ENCODE results near the gene SLC6A19.

Gene SLC6A19

GRCh38 chr5:1211701-1212100 lies 10.3 kb downstream of the SLC6A19 start:
- DNase-seq: no peak

GRCh38 chr5:1212271-1212670 lies 10.9 kb downstream of the SLC6A19 start:
- DNase-seq: no peak

GRCh38 chr5:1212881-1213280 lies 11.5 kb downstream of the SLC6A19 start:
- no peak for DNase-seq

- no peak for DNase-seq
Measured at GRCh38 chr5:1213508-1214162, 12.2 kb downstream of the SLC6A19 start.

GRCh38 chr5:1214163-1214935 lies 13.0 kb downstream of the SLC6A19 start:
- no peak for DNase-seq

GRCh38 chr5:1214936-1215220 lies 13.5 kb downstream of the SLC6A19 start:
- no peak for DNase-seq

GRCh38 chr5:1215320-1216096 lies 14.1 kb downstream of the SLC6A19 start:
- no peak for DNase-seq

GRCh38 chr5:1216211-1216917 lies 15.0 kb downstream of the SLC6A19 start:
- DNase-seq: no peak

- DNase-seq: no peak
Measured at GRCh38 chr5:1216918-1217295, 15.5 kb downstream of the SLC6A19 start.

- DNase-seq: no peak
Measured at GRCh38 chr5:1217596-1218206, 16.3 kb downstream of the SLC6A19 start.

- no peak for DNase-seq
Measured at GRCh38 chr5:1218351-1219080, 17.1 kb downstream of the SLC6A19 start.

GRCh38 chr5:1219098-1219767 lies 17.8 kb downstream of the SLC6A19 start:
- no peak for DNase-seq

GRCh38 chr5:1219768-1220100 lies 18.3 kb downstream of the SLC6A19 start:
- DNase-seq: no peak

- DNase-seq: no peak
Measured at GRCh38 chr5:1220351-1220750, 19.0 kb downstream of the SLC6A19 start.

GRCh38 chr5:1220831-1221230 lies 19.4 kb downstream of the SLC6A19 start:
- DNase-seq: no peak

- no peak for DNase-seq
Measured at GRCh38 chr5:1221721-1222120, 20.3 kb downstream of the SLC6A19 start.

- no peak for DNase-seq
Measured at GRCh38 chr5:1222147-1222546, 20.8 kb downstream of the SLC6A19 start.

GRCh38 chr5:1222621-1223277 lies 21.4 kb downstream of the SLC6A19 start:
- no peak for DNase-seq

- DNase-seq: no peak
Measured at GRCh38 chr5:1223278-1223670, 21.9 kb downstream of the SLC6A19 start.

- no peak for DNase-seq
Measured at GRCh38 chr5:1224631-1225030, 23.2 kb downstream of the SLC6A19 start.

GRCh38 chr5:1225081-1225480 lies 23.7 kb downstream of the SLC6A19 start, which contains the start of gene SLC6A18:
SLC6A18 (plus strand) TSS chr5:1225381; CDS start chr5:1225478, 97 bp downstream.
- DNase-seq: no peak

All from GDM1 (cell line).